SW480 (cell line): ENCODE measurements around the gene C5AR1.
"Not testable (repeated sequence)": the region's sequence is repeated elsewhere in the genome, so short reads cannot be mapped to it uniquely, and the experiment has no call there.

Source experiments
- DNase-seq: peaks from one replicate; pipeline ENCODE4 v3.0.0-alpha.2; 2016; ENCODE audit warnings: low spot score

Gene C5AR1

DNA sequence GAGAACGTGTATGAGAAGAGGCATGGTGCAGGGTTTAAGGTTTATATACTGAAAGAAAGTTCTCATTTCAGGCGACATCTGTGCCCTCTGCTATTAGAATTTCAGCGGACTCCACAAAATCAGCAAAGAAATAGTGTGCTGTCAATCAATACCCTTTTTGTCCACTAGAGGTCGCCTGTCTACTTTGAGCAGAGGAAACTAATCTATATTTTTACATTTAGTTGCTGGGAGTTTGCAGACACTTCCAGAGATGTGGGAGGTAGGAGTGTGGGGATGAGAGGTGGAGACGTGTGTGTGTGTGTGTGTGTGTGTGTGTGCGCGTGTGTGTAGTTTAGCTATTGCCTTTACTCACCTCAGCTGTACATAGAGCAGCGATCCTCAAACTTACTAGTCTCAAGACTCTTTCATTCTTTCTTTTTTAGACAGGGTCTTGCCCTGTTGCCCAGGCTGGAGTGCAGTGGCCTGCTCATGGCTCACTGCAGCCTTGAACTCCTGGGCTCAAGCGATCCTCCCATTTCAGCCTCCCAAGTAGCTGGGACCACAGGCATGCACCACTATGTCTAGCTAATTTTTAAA, 25.2 kb upstream of the C5AR1 start:
- peak; percentile 72 for DNase-seq

DNA sequence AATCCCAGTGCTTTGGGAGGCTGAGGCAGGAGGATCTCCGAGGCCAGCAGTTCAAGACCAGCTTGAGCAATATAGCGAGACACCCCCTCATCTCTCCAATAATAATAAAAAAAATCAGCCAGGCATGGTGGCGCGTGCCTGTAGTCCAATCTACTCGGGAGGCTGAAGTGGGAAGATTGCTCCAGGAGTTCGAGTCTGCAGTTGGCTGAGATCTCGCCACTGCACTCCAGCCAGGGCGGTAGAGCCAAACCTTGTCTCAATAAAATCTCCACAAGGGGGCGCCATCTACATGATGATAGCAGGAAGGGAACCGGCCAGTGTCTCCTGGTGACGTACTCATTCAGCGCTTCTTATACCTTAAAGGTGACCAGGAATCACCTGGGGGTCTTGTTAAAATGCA, 13.6 kb upstream of the C5AR1 start:
- DNase-seq: peak; percentile 89

DNA sequence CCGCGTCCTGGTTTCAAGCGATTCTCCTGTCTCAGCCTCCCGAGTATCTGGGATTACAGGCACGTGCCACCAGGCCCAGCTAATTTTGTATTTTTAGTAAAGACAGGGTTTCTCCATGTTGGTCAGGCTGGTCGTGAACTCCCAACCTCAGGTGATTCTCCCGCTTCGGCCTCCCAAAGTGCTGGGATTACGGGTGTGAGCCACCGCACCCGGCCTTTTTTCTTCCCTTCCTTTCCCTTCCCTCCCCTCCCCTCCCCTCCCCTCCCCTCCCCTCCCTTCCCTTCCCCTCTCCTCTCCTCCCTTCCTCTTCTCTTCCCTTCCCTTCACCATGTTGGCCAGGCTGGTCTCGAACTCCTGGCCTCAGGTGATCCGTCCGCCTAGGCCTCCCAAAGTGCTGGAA, 8.8 kb upstream of the C5AR1 start:
- DNase-seq: not testable (repeated sequence)

- DNase-seq: no peak
These were observed 7.4 kb upstream of the C5AR1 start for GRCh38 chr19:47302249-47302648.

DNA sequence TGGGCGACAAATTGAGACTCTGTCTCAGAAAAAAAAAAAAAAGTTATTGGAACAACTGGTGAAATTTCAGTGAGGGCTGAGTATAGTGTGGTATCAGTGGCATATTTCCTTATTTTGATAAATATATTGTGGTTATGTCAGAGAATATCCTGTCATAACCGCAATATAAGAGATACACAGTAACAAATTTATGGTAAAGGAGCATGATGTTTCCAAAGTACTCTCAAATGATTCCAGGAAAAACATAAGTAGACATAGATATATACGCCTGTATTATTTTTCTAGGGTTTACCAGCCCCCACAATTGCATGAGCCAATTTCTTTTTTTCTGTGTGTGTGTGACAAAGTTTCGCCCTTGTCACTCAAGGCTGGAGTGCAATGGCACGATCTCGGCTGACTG, 5.7 kb upstream of the C5AR1 start:
- DNase-seq: no peak

DNA sequence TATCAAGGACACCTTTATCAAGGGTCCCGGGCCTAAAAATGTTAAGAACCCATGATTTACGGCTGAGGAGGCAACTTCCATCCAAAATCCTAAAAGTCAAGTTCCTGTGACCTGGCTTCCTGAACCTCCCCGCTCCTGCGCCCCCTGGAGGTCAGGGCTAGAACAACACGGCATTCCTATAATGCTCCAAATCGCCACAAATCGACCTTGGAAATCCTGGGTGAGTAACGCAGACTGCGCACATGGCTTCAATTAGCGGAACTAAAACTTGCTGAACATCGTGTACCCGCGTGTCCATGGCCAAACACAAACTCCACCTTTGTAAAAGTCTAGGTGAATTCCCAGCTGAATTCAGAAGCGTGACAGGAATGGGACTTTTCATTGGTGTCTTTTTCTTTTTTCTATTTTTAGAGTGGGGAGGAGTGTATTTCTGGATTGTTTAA, 4.3 kb upstream of the C5AR1 start:
- peak; percentile 63 for DNase-seq

- no peak for DNase-seq
These were observed 3.4 kb upstream of the C5AR1 start for GRCh38 chr19:47306303-47306702.

DNA sequence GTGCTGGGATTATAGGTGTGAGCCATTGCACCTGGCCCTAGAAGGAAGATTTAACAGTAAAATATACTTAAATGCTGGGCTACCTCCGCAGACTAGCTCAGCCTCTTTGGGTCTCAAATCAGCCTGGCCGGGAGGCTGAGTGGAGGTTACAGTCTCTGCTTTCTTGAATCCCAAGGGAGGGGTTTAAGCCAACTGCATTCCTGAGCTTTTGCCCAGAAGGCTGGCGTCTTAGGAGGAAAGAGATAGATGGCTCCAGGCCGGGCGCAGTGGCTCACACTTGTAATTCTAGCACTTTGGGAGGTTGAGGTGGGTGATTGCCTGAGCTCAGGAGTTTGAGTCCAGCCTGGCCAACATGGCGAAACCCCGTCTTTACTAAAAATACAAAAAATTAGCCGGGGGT, 623 bp upstream of the C5AR1 start:
- no peak for DNase-seq

DNA sequence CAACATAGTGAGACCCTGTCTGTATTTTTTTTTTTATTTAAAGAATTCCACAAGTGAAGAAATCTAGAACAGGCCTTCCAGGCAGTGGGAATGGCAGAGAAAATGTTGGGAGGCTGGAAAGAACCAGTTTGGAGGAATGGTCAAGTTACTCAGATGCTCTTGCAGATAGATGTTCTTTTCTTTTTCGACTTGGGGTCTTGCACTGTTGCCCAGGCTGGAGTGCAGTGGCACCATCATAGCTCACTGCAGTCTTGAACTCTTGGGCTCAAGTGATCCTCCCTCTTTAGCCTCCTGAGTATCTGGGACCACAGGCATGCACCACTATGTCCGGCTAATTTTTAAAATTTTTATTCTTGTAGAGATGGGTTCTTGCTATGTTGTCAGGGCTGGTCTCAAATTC, 662 bp downstream of the C5AR1 start:
- no peak for DNase-seq

DNA sequence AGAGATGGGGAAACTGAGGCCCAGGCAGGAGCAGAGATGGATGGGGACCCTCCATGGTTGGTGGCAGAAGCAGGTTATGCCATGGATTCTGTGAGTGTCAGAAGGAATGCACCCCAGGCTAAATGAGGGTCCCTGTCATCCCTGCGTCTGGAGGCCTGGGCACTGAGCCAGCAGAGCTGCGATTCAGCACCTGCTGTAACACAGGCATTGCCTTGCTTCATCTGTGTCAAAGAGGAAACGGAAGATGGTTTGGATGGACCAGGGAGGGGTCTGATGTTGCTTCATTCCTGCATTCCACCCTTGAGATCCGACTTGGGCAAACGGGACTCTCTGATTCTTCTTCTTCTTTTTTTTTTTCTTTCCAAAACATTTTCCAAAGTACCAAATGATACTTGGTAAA, 1.2 kb downstream of the C5AR1 start:
- peak; percentile 27 for DNase-seq

GRCh38 chr19:47312366-47313006, 2.8 kb downstream of the C5AR1 start:
- no peak for DNase-seq

- no peak for DNase-seq
These were observed 4.2 kb downstream of the C5AR1 start for GRCh38 chr19:47313754-47314295.

GRCh38 chr19:47315125-47315821, 5.6 kb downstream of the C5AR1 start:
- peak; percentile 93 for DNase-seq

GRCh38 chr19:47316513-47316912, 6.9 kb downstream of the C5AR1 start:
- DNase-seq: no peak

GRCh38 chr19:47319923-47320871, 10.5 kb downstream of the C5AR1 start:
- DNase-seq: no peak

DNA sequence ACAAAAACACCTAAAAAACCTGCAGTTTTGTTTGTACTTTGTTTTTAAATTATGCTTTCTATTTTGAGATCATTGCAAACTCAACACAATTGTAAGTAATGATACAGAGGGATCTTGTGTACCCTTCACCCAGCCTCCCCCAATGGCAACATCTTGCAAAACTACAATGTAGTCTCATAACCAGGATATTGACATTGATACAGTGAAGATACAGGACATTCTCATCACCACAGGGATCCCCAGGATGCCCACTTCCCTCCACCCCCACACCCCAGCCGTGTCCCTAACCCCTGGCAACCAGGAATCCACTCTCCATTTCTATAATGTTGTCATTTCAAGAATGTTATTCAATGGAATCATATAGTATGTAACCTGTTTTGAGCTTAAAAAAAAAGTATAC, 12.0 kb downstream of the C5AR1 start:
- no peak for DNase-seq

DNA sequence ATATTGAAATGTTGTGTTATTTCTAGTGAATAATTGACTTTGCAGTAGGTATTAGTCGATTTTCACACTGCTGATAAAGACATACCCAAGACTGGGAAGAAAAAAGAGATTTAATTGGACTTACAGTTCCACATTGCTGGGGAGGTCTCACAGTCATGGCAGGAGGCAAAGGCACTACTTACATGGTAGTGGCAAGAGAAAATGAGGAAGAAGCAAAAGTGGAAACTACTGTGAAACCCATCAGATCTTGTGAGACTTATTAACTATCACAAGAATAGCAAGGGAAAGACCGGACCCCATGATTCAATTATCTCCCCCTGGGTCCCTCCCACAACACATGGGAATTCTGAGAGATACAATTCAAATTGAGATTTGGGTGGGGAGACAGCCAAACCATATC, 12.4 kb downstream of the C5AR1 start:
- DNase-seq: no peak

GRCh38 chr19:47323409-47323808, 13.7 kb downstream of the C5AR1 start:
- DNase-seq: no peak

DNA sequence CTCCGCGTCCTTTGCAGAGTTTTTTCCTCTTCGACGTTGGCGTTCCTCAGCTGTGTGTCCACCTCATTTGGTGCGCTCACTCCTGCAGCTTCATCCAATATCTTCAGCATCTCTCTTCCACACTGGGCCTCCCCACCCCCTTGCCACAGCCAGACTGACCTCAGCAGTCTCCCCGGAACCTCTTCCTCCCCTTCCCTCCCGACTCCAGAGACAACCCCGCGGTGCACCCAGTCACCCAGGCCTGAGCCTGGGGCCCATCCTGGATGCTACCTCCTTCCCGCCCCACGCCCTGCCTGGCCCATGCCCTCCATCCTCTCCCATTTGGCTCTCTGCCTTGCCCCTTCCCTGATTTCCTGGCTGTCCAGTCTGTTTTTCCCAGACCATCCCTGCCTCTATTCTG, 14.2 kb downstream of the C5AR1 start:
- no peak for DNase-seq

- no peak for DNase-seq
These were observed 14.8 kb downstream of the C5AR1 start for GRCh38 chr19:47324502-47324901.

- DNase-seq: no peak
These were observed 20.8 kb downstream of the C5AR1 start for GRCh38 chr19:47330466-47330869.

- DNase-seq: no peak
These were observed 21.8 kb downstream of the C5AR1 start for GRCh38 chr19:47331490-47331889.
